ENCODE measurements around the gene VASN.

Gene VASN

DNA sequence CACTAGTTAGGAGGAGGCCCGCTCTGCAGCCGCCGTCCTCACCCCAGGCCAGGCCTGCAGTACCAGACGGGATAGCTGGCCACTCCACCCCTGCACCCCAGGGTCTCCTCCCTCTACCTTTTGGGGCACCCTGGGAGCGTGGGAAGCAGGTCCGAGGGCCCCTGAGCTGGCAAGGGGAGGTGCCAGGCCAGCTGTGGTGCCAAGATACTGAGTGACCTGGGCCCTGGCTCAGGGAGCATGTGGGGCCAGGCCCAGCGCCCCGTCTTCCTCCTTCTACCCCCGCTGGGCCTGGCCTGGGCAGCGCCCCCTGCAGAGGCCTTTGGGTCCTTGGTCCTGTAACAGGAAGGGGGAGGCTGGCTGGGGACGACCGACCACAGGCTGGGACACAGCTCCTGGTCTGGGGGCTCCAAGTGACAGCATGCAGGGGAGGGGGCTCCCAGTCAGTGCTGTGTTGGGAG lies 33.5 kb upstream of the VASN start:
- in situ Hi-C loops (cut with HindIII; ENCODE audit: low sequenced_read_pairs), result no loop called here
- TF ChIP-seq, protein P1, sequence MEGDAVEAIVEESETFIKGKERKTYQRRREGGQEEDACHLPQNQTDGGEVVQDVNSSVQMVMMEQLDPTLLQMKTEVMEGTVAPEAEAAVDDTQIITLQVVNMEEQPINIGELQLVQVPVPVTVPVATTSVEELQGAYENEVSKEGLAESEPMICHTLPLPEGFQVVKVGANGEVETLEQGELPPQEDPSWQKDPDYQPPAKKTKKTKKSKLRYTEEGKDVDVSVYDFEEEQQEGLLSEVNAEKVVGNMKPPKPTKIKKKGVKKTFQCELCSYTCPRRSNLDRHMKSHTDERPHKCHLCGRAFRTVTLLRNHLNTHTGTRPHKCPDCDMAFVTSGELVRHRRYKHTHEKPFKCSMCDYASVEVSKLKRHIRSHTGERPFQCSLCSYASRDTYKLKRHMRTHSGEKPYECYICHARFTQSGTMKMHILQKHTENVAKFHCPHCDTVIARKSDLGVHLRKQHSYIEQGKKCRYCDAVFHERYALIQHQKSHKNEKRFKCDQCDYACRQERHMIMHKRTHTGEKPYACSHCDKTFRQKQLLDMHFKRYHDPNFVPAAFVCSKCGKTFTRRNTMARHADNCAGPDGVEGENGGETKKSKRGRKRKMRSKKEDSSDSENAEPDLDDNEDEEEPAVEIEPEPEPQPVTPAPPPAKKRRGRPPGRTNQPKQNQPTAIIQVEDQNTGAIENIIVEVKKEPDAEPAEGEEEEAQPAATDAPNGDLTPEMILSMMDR (IDR thresholded peaks at IDR 0.05; ENCODE audit: low read depth, low read length), result no peak
- no peak overlapping the region for H3K4me3 ChIP-seq (ENCODE audit: low read depth, low read length)
- no peak for DNase-seq (ENCODE audit: low read depth, low spot score)

DNA sequence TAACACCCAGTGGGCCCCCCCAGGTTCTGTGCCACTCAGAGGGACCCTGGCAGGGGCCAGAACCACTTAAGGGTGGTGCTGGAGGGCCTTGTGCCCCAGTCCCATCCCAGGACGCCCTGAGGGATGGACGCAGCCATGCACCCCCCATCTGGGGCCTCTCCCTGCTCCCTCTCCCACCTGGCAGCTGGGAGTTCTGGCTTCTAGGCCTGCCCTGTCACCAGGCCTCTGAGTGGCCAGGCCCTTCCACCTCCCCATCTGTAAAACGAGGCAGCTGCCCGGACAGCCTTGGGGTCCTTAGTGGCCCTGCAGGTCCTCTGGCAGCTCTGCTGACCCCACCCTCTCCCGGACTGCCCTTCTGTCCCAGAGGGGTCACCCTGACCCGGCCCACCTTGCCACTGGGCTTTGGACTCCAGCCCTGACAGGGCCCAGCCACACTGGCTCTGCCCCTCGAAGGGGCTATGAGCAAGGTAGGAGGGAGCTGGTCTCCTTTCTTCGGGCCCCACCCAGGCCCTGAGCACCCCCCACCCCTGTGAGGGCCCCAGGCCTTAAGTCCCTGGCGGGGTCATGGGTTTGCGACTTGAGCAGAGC lies 32.8 kb upstream of the VASN start:
- in situ Hi-C loops (cut with HindIII; ENCODE audit: low sequenced_read_pairs), result no loop called here

DNA sequence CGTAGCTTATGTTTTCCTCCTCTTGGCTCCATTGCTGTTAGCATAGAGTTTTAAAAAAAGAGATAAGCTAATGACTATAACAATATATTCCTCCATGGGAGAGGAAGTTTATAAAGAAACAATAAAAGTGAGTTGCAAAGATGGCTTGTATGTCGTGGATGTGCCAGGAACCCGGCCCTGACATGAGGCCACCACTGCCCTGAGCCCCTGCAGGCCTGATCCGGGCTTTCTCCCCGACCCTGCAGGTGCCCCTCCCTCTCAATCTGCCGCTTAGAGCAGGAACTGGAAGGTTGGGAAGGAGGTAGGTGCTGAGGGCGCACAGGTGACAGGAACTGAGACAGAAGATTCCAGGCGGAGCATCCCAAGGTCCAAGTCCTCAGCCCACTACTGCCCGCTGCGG lies 32.2 kb upstream of the VASN start:
- TF ChIP-seq, protein P1 (IDR thresholded peaks at IDR 0.05; ENCODE audit: low read depth, low read length), result no peak
- in situ Hi-C loops (cut with HindIII; ENCODE audit: low sequenced_read_pairs), result no loop called here
- H3K4me3 ChIP-seq (ENCODE audit: low read depth, low read length), result no peak overlapping the region
- no peak for DNase-seq (ENCODE audit: low read depth, low spot score)

More for the DNA sequence above, 32.8 kb upstream of the VASN start:
- no peak for DNase-seq (ENCODE audit: low read depth, low spot score)
- TF ChIP-seq, protein P1 (IDR thresholded peaks at IDR 0.05; ENCODE audit: low read depth, low read length), result no peak
- H3K4me3 ChIP-seq (ENCODE audit: low read depth, low read length), result no peak overlapping the region

DNA sequence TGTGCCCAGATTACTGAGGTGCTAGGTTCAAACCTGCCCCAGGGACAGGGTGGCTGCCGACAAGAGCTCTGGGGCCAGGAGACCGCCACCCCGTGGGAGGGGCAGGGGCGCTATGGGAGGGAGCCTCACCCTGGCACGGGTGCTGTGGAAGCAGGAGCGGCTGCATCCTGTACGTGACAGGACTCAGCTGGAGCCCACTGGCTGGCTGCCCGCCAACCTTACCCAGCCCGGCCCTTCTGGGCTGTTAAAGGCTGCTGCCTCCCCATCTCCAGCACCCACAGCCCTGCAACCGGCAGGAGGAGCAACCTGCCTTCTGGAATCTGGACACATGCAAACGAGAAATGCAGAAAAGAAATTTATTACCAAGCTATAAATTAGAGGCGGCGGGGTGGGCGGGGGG lies 31.7 kb upstream of the VASN start:
- in situ Hi-C loops (cut with HindIII; ENCODE audit: low sequenced_read_pairs), result no loop called here
- H3K4me3 ChIP-seq (ENCODE audit: low read depth, low read length), result no peak overlapping the region
- DNase-seq (ENCODE audit: low read depth, low spot score), result peak; percentile 31
- TF ChIP-seq, protein P1 (IDR thresholded peaks at IDR 0.05; ENCODE audit: low read depth, low read length), result no peak

DNA sequence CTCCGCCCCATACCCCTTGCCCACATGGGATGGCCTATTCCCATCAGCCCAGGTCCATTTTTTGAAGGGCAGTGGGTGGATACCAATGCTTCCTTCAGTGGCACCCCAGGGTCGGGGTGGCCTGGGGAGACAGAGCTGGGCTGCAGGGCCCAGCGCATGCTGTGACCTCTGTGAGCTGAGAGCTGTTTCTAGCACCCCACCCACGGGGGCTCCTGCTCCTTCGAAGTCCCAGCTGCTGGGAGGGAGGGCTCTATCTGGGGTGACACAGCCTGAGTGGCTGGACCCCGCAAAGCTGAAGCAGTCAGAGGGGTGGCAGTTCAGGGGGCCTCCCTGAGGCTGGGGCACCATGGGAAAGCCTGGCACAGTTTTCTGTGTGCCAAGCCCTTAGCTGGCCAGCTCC lies 31.2 kb upstream of the VASN start:
- TF ChIP-seq, protein P1 (IDR thresholded peaks at IDR 0.05; ENCODE audit: low read depth, low read length), result no peak
- H3K4me3 ChIP-seq (ENCODE audit: low read depth, low read length), result no peak overlapping the region
- in situ Hi-C loops (cut with HindIII; ENCODE audit: low sequenced_read_pairs), result no loop called here
- no peak for DNase-seq (ENCODE audit: low read depth, low spot score)

DNA sequence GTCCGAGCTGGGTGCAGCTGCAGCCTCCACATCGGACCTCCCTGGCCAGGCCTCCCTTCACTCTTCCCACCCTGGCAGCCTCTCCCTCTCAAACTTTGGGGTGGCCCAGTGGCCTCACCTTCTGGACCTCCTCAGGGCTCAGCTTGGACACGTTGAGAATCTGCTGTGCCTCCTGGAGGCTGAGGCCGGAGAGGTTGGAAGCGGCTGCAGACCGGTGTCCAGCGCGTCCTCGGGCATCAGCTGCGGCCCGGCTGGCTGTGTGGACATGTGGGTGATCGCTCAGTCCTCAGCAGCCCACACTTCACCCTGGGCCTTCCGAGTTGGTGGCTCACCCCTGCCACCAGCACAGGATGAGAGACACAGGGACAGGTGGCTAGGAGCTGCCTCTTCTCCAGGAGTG lies 30.4 kb upstream of the VASN start:
- no peak for DNase-seq (ENCODE audit: low read depth, low spot score)
- in situ Hi-C loops (cut with HindIII; ENCODE audit: low sequenced_read_pairs), result no loop called here

More for the DNA sequence above, 30.4 kb upstream of the VASN start:
- no peak overlapping the region for H3K4me3 ChIP-seq (ENCODE audit: low read depth, low read length)
- TF ChIP-seq, protein P1 (IDR thresholded peaks at IDR 0.05; ENCODE audit: low read depth, low read length), result no peak

Data from astrocyte of the spinal cord (primary cell).